WERI-Rb-1 (cell line): ENCODE data around the gene HERPUD2.

Experiments
- DNase-seq: peaks from one replicate; pipeline ENCODE4 v3.0.0-alpha.2; 2020
- H3K27ac ChIP-seq: fragments of 250-450 bp; sonication (Bioruptor Pico); 2 replicates; pipeline ENCODE4 v1.5.1; 2020; ENCODE audit warnings: mild to moderate bottlenecking, moderate library complexity
- H3K27me3 ChIP-seq: fragments of 250-450 bp; sonication (Bioruptor Pico); 2 replicates; pipeline ENCODE4 v1.5.1; 2021; ENCODE audit warnings: mild to moderate bottlenecking, low read depth, moderate library complexity; ENCODE audit not compliant: insufficient read depth, severe bottlenecking
- H3K36me3 ChIP-seq: fragments of 250-450 bp; sonication (Bioruptor Pico); 2 replicates; pipeline ENCODE4 v1.5.1; 2020; ENCODE audit warnings: mild to moderate bottlenecking, moderate library complexity
- H3K4me3 ChIP-seq: 2 replicates; pipeline ENCODE4 v1.5.1; 2011; ENCODE audit warnings: low read depth, mild to moderate bottlenecking, control low read depth, low read length
- H3K9me3 ChIP-seq: fragments of 250-450 bp; sonication (Bioruptor Pico); 2 replicates; pipeline ENCODE4 v1.5.1; 2021; ENCODE audit warnings: mild to moderate bottlenecking, moderate library complexity; ENCODE audit not compliant: severe bottlenecking
- CTCF ChIP-seq: IDR thresholded peaks from 2 replicates; pipeline ENCODE4 v1.5.1; 2011; ENCODE audit warnings: low read depth, mild to moderate bottlenecking, control low read depth, inconsistent platforms, low read length

The HERPUD2 gene

GRCh38 chr7:35694784-35695472 lies at the start of gene HERPUD2:
HERPUD2 (minus strand) TSS chr7:35695135; CDS start chr7:35694330, 805 bp downstream.
- DNase-seq: peak; percentile 94
- Histone ChIP-seq H3K27ac (peak within 1 kb of the TSS; percentile 89), H3K4me3 (peak within 1 kb of the TSS; percentile 87), H3K36me3 (peaks cover 3% of the 10 kb centered on the region), H3K27me3 (no peaks in the 10 kb centered on the region), H3K9me3 (no peaks in the 10 kb centered on the region)
- TF ChIP-seq CTCF: no peak

GRCh38 chr7:35738889-35739288 lies 44.0 kb upstream of the HERPUD2 start:
- Histone ChIP-seq H3K4me3 (no peak overlapping the region), H3K9me3 (no peaks in the 10 kb centered on the region)

GRCh38 chr7:35736725-35737124 lies 41.8 kb upstream of the HERPUD2 start:
- Histone ChIP-seq H3K36me3 (no peaks in the 10 kb centered on the region), H3K27me3 (no peaks in the 10 kb centered on the region), H3K9me3 (no peaks in the 10 kb centered on the region), H3K27ac (no peak overlapping the region), H3K4me3 (no peak overlapping the region)
- DNase-seq: no peak
- no peak for TF ChIP-seq CTCF

More at GRCh38 chr7:35738889-35739288, 44.0 kb upstream of the HERPUD2 start:
- no peak for TF ChIP-seq CTCF
- H3K36me3 ChIP-seq: no peaks in the 10 kb centered on the region
- no peaks in the 10 kb centered on the region for H3K27me3 ChIP-seq
- DNase-seq: no peak
- H3K27ac ChIP-seq: no peak overlapping the region

GRCh38 chr7:35735396-35735795 lies 40.5 kb upstream of the HERPUD2 start:
- Histone ChIP-seq H3K9me3 (no peaks in the 10 kb centered on the region), H3K27me3 (no peaks in the 10 kb centered on the region), H3K36me3 (no peaks in the 10 kb centered on the region), H3K4me3 (no peak overlapping the region), H3K27ac (no peak overlapping the region)
- no peak for DNase-seq
- no peak for TF ChIP-seq CTCF

- Histone ChIP-seq H3K27me3 (no peaks in the 10 kb centered on the region), H3K9me3 (no peaks in the 10 kb centered on the region), H3K27ac (no peak overlapping the region), H3K36me3 (no peaks in the 10 kb centered on the region), H3K4me3 (no peak overlapping the region)
- no peak for DNase-seq
- no peak for TF ChIP-seq CTCF
Observed at GRCh38 chr7:35734001-35734483, 39.1 kb upstream of the HERPUD2 start.

GRCh38 chr7:35731349-35731748 lies 36.4 kb upstream of the HERPUD2 start:
- TF ChIP-seq CTCF: no peak
- H3K4me3 ChIP-seq: no peak overlapping the region
- no peak overlapping the region for H3K27ac ChIP-seq
- DNase-seq: no peak
- H3K9me3 ChIP-seq: no peaks in the 10 kb centered on the region
- H3K36me3 ChIP-seq: no peaks in the 10 kb centered on the region
- no peaks in the 10 kb centered on the region for H3K27me3 ChIP-seq
